H9 (cell line): ENCODE results near the gene MEGF10. TPM values are rescaled to one million over a fixed set of nuclear protein-coding genes. Genes with fewer than 3 reads are reported as not detected.

Source experiments
- DNase-seq: peaks from one replicate; pipeline ENCODE4 v3.0.0-alpha.2; 2017
- H2AFZ ChIP-seq: one replicate; pipeline ENCODE4 v1.6.1; 2013; ENCODE audit warnings: mild to moderate bottlenecking, low read length, control low read depth, moderate library complexity
- H2AK5ac ChIP-seq: 2 replicates; pipeline ENCODE4 v1.6.1; 2013; ENCODE audit warnings: low read length, control low read depth, mixed read lengths; ENCODE audit not compliant: insufficient read length
- H2BK120ac ChIP-seq: one replicate; pipeline ENCODE4 v1.6.1; 2013; ENCODE audit warnings: low read depth, mild to moderate bottlenecking, low read length, control low read depth, inconsistent platforms; ENCODE audit not compliant: poor library complexity, severe bottlenecking
- H2BK12ac ChIP-seq: 2 replicates; pipeline ENCODE4 v1.6.1; 2013; ENCODE audit warnings: low read length, control low read depth, mixed read lengths, low read depth; ENCODE audit not compliant: insufficient read length
- H2BK15ac ChIP-seq: 2 replicates; pipeline ENCODE4 v1.6.1; 2013; ENCODE audit warnings: low read depth, low read length, control low read depth
- H2BK20ac ChIP-seq: one replicate; pipeline ENCODE4 v1.6.1; 2013; ENCODE audit warnings: low read depth, mild to moderate bottlenecking, low read length, control low read depth, inconsistent platforms; ENCODE audit not compliant: poor library complexity, severe bottlenecking
- H2BK5ac ChIP-seq: 2 replicates; pipeline ENCODE4 v1.6.1; 2013; ENCODE audit warnings: low read length, control low read depth, mixed read lengths; ENCODE audit not compliant: insufficient read length
- H3K14ac ChIP-seq: 2 replicates; pipeline ENCODE4 v1.6.1; 2013; ENCODE audit warnings: low read length, control low read depth; ENCODE audit not compliant: insufficient read depth
- H3K18ac ChIP-seq: 2 replicates; pipeline ENCODE4 v1.6.1; 2013; ENCODE audit warnings: low read depth, mild to moderate bottlenecking, mixed read lengths, low read length, control low read depth; ENCODE audit not compliant: insufficient read length
- H3K23ac ChIP-seq: 2 replicates; pipeline ENCODE4 v1.6.1; 2013; ENCODE audit warnings: low read length, control low read depth, mixed read lengths, low read depth; ENCODE audit not compliant: insufficient read length
- H3K23me2 ChIP-seq: 2 replicates; pipeline ENCODE4 v1.6.1; 2013; ENCODE audit warnings: low read depth, mild to moderate bottlenecking, mixed read lengths, low read length, control low read depth; ENCODE audit not compliant: insufficient read length, poor library complexity, severe bottlenecking
- H3K27ac ChIP-seq: 2 replicates; pipeline ENCODE4 v1.5.1; 2013; ENCODE audit warnings: low read length, control low read depth, mixed read lengths, low read depth; ENCODE audit not compliant: insufficient read length
- H3K27me3 ChIP-seq: 2 replicates; pipeline ENCODE4 v1.6.1; 2013; ENCODE audit warnings: low read length, control low read depth, inconsistent platforms; ENCODE audit not compliant: insufficient read depth
- H3K4ac ChIP-seq: 2 replicates; pipeline ENCODE4 v1.6.1; 2013; ENCODE audit warnings: low read depth, mild to moderate bottlenecking, control low read depth, inconsistent platforms, low read length, moderate library complexity
- H3K4me1 ChIP-seq: 2 replicates; pipeline ENCODE4 v1.6.1; 2013; ENCODE audit warnings: low read length, control low read depth, inconsistent platforms; ENCODE audit not compliant: insufficient read depth
- H3K4me2 ChIP-seq: 2 replicates; pipeline ENCODE4 v1.6.1; 2013; ENCODE audit warnings: low read length, control low read depth, mixed read lengths; ENCODE audit not compliant: insufficient read length, insufficient read depth
- H3K56ac ChIP-seq: 2 replicates; pipeline ENCODE4 v1.6.1; 2013; ENCODE audit warnings: low read depth, mild to moderate bottlenecking, mixed read lengths, low read length, control low read depth; ENCODE audit not compliant: insufficient read length
- H3K79me1 ChIP-seq: 2 replicates; pipeline ENCODE4 v1.6.1; 2013; ENCODE audit warnings: low read depth, mild to moderate bottlenecking, moderate library complexity, low read length, control low read depth, inconsistent platforms; ENCODE audit not compliant: insufficient read depth, poor library complexity, severe bottlenecking
- H3K79me2 ChIP-seq: 2 replicates; pipeline ENCODE4 v1.6.1; 2013; ENCODE audit warnings: low read length, control low read depth, inconsistent platforms; ENCODE audit not compliant: insufficient read depth
- H3K9ac ChIP-seq: 2 replicates; pipeline ENCODE4 v1.6.1; 2013; ENCODE audit warnings: low read length, control low read depth, mixed read lengths; ENCODE audit not compliant: insufficient read length; ENCODE audit errors: extremely low read depth
- H3K9me3 ChIP-seq: one replicate; pipeline ENCODE4 v1.6.1; 2013; ENCODE audit warnings: low read depth, low read length, inconsistent platforms; ENCODE audit not compliant: control insufficient read depth
- H3T11ph ChIP-seq: one replicate; pipeline ENCODE4 v1.6.1; 2013; ENCODE audit warnings: mild to moderate bottlenecking, low read length, control low read depth, inconsistent platforms
- H4K20me1 ChIP-seq: one replicate; pipeline ENCODE4 v1.6.1; 2013; ENCODE audit not compliant: control insufficient read depth, insufficient read length, insufficient read depth
- H4K5ac ChIP-seq: 2 replicates; pipeline ENCODE4 v1.6.1; 2013; ENCODE audit warnings: low read depth, mild to moderate bottlenecking, mixed read lengths, low read length, control low read depth; ENCODE audit not compliant: insufficient read length
- H4K8ac ChIP-seq: replicated peaks from 2 replicates; pipeline ENCODE4 v1.6.1; 2013; ENCODE audit warnings: low read length, control low read depth, mixed read lengths, low read depth; ENCODE audit not compliant: insufficient read length
- H4K91ac ChIP-seq: 2 replicates; pipeline ENCODE4 v1.6.1; 2013; ENCODE audit warnings: low read depth, mild to moderate bottlenecking, moderate library complexity, mixed read lengths, low read length, control low read depth; ENCODE audit not compliant: insufficient read length
- H3K27ac Mint-ChIP-seq, 3 experiments: 2 replicates in 2 of 3; 3 replicates in 1 of 3; pipeline ENCODE4 v1.8.0; 2020 to 2021; ENCODE audit warnings: mixed read lengths in 3 of 3, mild to moderate bottlenecking in 1 of 3, moderate library complexity in 1 of 3
- H3K27me3 Mint-ChIP-seq: 2 replicates; pipeline ENCODE4 v1.8.0; 2021; ENCODE audit warnings: low read depth, mild to moderate bottlenecking, moderate library complexity, mixed read lengths
- H3K36me3 Mint-ChIP-seq, 3 experiments: 2 replicates in 2 of 3; 3 replicates in 1 of 3; pipeline ENCODE4 v1.8.0; 2020 to 2021; ENCODE audit warnings: low read depth in 3 of 3, mixed read lengths in 3 of 3; ENCODE audit not compliant: insufficient read depth in 1 of 3
- H3K4me1 Mint-ChIP-seq, 2 experiments: 2 replicates each; pipeline ENCODE4 v1.8.0; 2020; ENCODE audit warnings: mixed read lengths in 2 of 2
- H3K4me3 Mint-ChIP-seq, 2 experiments: 2 replicates in 1 of 2; 3 replicates in 1 of 2; pipeline ENCODE4 v1.8.0; 2020 to 2021; ENCODE audit warnings: mild to moderate bottlenecking in 2 of 2, mixed read lengths in 2 of 2, moderate library complexity in 1 of 2
- H3K9me3 Mint-ChIP-seq, 2 experiments: 2 replicates in 1 of 2; 3 replicates in 1 of 2; pipeline ENCODE4 v1.8.0; 2020; ENCODE audit warnings: mild to moderate bottlenecking in 2 of 2, mixed read lengths in 2 of 2, moderate library complexity in 1 of 2
- WGBS: extraction: QIAGEN DNeasy Blood & Tissue Kit; methylation state at CpG from one replicate; pipeline ENCODE4 v1.1.7; 2013; ENCODE audit warnings: missing lambda C conversion rate, low lambda C conversion rate, mixed read lengths; ENCODE audit not compliant: insufficient read length; ENCODE audit errors: extremely low coverage; 5-methylcytosine and 5-hydroxymethylcytosine counted together
- total RNA-seq: library from RNA; stranded (reverse); gene quantifications from 2 replicates; pipeline ENCODE4 v1.2.1, GENCODE V29; 2021
- TF ChIP-seq, protein P1 (sequence below): fragments of 200-600 bp; sonication (generic); conservative IDR thresholded peaks from 3 replicates; pipeline ENCODE4 v1.8.0; 2021; ENCODE audit warnings: antibody characterized with exemption, mild to moderate bottlenecking

The MEGF10 gene
- total RNA-seq, 1 experiment from 2014 or later = 36.5 TPM

DNA sequence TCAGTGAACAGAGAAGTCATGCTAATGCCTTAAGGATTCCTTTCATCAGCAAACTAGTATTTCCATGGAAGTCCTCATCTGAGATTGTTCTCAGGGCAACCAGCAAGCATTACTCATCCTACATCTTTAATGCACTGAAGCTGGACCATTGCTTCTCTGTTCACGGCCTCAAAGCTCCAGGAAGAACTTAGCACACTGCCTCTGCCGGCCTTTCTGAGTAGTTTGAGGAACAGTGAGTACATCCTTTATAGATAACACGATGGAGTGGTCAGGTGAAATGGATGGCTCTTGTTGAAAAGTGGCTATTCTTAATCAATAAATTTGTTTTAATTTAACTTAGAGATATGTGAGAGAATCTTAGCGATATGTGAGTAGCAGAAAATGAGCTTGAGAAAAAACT lies 35.8 kb downstream of the MEGF10 start:
- Histone ChIP-seq H2BK12ac (no peak overlapping the region), H2BK15ac (no peak overlapping the region), H3K9ac (no peak overlapping the region), H2AFZ (no peak overlapping the region), H3K23me2 (no peaks in the 10 kb centered on the region), H3T11ph (no peak overlapping the region), H3K4me1 (peaks cover 17% of the 10 kb centered on the region; the same call in 1 of the 2 replicates), H4K8ac (no peak overlapping the region), H3K9me3 (no peaks in the 10 kb centered on the region), H3K14ac (no peak overlapping the region), H4K5ac (no peak overlapping the region), H3K4ac (no peak overlapping the region), H3K18ac (no peak overlapping the region), H3K27ac (no peak overlapping the region), H3K79me1 (no peaks in the 10 kb centered on the region), H2BK20ac (no peak overlapping the region), H4K20me1 (peaks cover 3% of the 10 kb centered on the region), H2BK5ac (no peak overlapping the region), H3K27me3 (no peaks in the 10 kb centered on the region), H3K23ac (no peak overlapping the region), H3K79me2 (peaks cover 2% of the 10 kb centered on the region; the same call in 1 of the 2 replicates), H4K91ac (no peak overlapping the region), H2BK120ac (no peak overlapping the region), H3K56ac (no peak overlapping the region), H3K4me2 (no peak overlapping the region), H2AK5ac (no peak overlapping the region)
- TF ChIP-seq, protein P1, sequence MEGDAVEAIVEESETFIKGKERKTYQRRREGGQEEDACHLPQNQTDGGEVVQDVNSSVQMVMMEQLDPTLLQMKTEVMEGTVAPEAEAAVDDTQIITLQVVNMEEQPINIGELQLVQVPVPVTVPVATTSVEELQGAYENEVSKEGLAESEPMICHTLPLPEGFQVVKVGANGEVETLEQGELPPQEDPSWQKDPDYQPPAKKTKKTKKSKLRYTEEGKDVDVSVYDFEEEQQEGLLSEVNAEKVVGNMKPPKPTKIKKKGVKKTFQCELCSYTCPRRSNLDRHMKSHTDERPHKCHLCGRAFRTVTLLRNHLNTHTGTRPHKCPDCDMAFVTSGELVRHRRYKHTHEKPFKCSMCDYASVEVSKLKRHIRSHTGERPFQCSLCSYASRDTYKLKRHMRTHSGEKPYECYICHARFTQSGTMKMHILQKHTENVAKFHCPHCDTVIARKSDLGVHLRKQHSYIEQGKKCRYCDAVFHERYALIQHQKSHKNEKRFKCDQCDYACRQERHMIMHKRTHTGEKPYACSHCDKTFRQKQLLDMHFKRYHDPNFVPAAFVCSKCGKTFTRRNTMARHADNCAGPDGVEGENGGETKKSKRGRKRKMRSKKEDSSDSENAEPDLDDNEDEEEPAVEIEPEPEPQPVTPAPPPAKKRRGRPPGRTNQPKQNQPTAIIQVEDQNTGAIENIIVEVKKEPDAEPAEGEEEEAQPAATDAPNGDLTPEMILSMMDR = peak; percentile 42
- Mint-ChIP-seq H3K36me3 (peaks cover 0 to 4% (median 2%) of the 10 kb centered on the region in 3 experiments; a peak in 2 of 7 replicates), H3K27ac (peak overlapping the region in 1 of 3 experiments; percentile 88; a peak in 2 of 7 replicates), H3K9me3 (no peaks in the 10 kb centered on the region), H3K27me3 (no peaks in the 10 kb centered on the region), H3K4me1 (peaks cover 63 to 74% of the 10 kb centered on the region in 2 experiments), H3K4me3 (no peak overlapping the region)
- no CpG with 5 or more reads among the region's 4 CpGs for WGBS
- no peak for DNase-seq
